A673 (cell line): Measurements from ENCODE around the gene ACOXL. TPM values are rescaled to one million over a fixed set of nuclear protein-coding genes. Genes with fewer than 3 reads are reported as not detected.

Experiments used
- BruUV-seq: library from RNA; stranded (reverse); fragments of 400-500 nt; replicated peaks from 2 replicates; lab custom pipeline; 2021; lab: Mats Ljungman, UMichigan
- CTCF ChIA-PET: fragments of 300-600 bp; sonication (Branson Sonifier 250); formaldehyde crosslinking; loops from one replicate; lab custom pipeline; 2022; ENCODE audit warnings: antibody characterized with exemption; lab: Charles Lee
- POLR2A ChIA-PET: fragments of 300-600 bp; sonication (Branson Sonifier 250); formaldehyde crosslinking; loops from one replicate; lab custom pipeline; 2022; ENCODE audit warnings: antibody characterized with exemption; ENCODE audit not compliant: low non-redundant PET; lab: Charles Lee
- DNase-seq: peaks from one replicate; pipeline ENCODE4 v3.0.0-alpha.2; 2015; ENCODE audit warnings: low spot score
- H3K27ac ChIP-seq: fragments of 200-600 bp; sonication (generic); 2 replicates; pipeline ENCODE4 v1.5.1; 2016; ENCODE audit warnings: mixed run types, low read depth, mild to moderate bottlenecking, mixed read lengths, antibody characterized with exemption, low read length; ENCODE audit not compliant: poor library complexity, severe bottlenecking
- H3K27me3 ChIP-seq: fragments of 200-600 bp; sonication (generic); replicated peaks from 2 replicates; pipeline ENCODE4 v1.6.1; 2017; ENCODE audit warnings: mixed run types, low read depth, mild to moderate bottlenecking, mixed read lengths, antibody characterized with exemption, low read length; ENCODE audit not compliant: insufficient read depth, poor library complexity
- H3K36me3 ChIP-seq: fragments of 200-600 bp; sonication (generic); 2 replicates; pipeline ENCODE4 v1.6.1; 2016; ENCODE audit warnings: mixed run types, mild to moderate bottlenecking, mixed read lengths, antibody characterized with exemption, low read length; ENCODE audit not compliant: insufficient read depth, poor library complexity, severe bottlenecking
- H3K4me1 ChIP-seq: fragments of 200-600 bp; sonication (generic); 2 replicates; pipeline ENCODE4 v1.6.1; 2017; ENCODE audit warnings: mixed run types, mild to moderate bottlenecking, mixed read lengths, antibody characterized with exemption, low read length; ENCODE audit not compliant: insufficient read depth, poor library complexity, severe bottlenecking
- H3K4me3 ChIP-seq: fragments of 200-600 bp; sonication (generic); 2 replicates; pipeline ENCODE4 v1.5.1; 2016; ENCODE audit warnings: low read depth, mixed run types, mild to moderate bottlenecking, mixed read lengths, low read length; ENCODE audit not compliant: poor library complexity, severe bottlenecking
- H3K9me3 ChIP-seq: fragments of 200-600 bp; sonication (generic); 2 replicates; pipeline ENCODE4 v1.6.1; 2016; ENCODE audit warnings: mixed run types, low read depth, mild to moderate bottlenecking, mixed read lengths, antibody characterized with exemption, low read length; ENCODE audit not compliant: poor library complexity, severe bottlenecking
- EZH2 ChIP-seq: fragments of 200-600 bp; sonication (generic); IDR thresholded peaks from 2 replicates; pipeline ENCODE4 v1.6.1; 2017; ENCODE audit warnings: borderline replicate concordance, low read depth, mild to moderate bottlenecking, mixed read lengths, antibody characterized with exemption, low read length; ENCODE audit not compliant: poor library complexity, severe bottlenecking
- intact Hi-C: fragments of 100-400 bp; cut with micrococcal nuclease; formaldehyde crosslinking; loops from one replicate; pipeline ENCODE4 v1.10.0; 2022; ENCODE audit not compliant: unreplicated experiment
- total RNA-seq: library from RNA; stranded (reverse); gene quantifications from 2 replicates; pipeline ENCODE4 v1.2.3, GENCODE V29; 2021
- TF ChIP-seq, protein P1 (sequence below): fragments of 300-800, 200-600 bp; sonication (generic); conservative IDR thresholded peaks from 2 replicates; pipeline ENCODE4 v1.5.1; 2017; ENCODE audit warnings: low read depth, mild to moderate bottlenecking, antibody characterized with exemption, low read length, moderate library complexity, mixed read lengths

The ACOXL gene
- total RNA-seq, 1 experiment from 2014 or later, result not detected

DNA sequence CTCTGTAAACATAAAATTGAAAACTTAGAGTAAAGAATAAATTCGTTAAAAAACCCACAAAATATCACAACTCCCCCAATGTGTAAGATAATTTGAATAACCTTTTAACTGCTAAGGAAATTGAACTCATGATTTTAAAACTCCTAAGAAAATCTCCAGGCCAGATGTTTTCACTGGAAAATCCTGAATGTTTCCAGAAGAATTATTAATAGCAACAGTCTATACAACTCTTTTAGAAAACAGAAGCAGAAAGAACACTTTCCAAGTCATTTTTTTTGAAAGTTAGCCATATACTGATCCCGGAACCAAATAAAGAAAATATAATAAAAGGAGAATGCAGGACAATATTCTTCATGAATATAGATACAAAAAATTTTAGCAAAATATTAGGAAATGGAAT lies 165.6 kb downstream of the ACOXL start:
- intact Hi-C loops, result no loop called here
- CTCF ChIA-PET, result no interaction called here
- BruUV-seq, result no TSS peak

DNA sequence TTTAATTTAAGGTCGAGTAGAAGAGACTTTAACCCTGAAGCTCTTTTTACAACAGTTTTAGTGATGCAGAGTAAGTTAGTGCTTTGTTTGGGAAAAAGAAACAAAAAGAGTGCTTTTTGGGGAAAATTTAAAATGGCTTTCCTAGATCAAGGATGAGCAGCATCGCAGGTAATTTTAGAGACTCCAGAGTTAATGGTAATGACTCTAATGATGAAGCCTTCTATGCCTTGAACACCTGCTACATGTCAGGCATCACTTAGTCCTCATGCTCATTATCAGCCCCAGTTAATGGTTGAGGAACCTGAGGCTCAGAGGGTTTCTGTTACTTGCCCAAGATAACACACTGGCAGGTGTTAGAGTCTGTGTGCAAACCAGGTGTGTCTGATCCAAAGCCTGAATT lies 167.8 kb downstream of the ACOXL start:
- TF ChIP-seq EZH2, result no peak
- TF ChIP-seq, protein P1, sequence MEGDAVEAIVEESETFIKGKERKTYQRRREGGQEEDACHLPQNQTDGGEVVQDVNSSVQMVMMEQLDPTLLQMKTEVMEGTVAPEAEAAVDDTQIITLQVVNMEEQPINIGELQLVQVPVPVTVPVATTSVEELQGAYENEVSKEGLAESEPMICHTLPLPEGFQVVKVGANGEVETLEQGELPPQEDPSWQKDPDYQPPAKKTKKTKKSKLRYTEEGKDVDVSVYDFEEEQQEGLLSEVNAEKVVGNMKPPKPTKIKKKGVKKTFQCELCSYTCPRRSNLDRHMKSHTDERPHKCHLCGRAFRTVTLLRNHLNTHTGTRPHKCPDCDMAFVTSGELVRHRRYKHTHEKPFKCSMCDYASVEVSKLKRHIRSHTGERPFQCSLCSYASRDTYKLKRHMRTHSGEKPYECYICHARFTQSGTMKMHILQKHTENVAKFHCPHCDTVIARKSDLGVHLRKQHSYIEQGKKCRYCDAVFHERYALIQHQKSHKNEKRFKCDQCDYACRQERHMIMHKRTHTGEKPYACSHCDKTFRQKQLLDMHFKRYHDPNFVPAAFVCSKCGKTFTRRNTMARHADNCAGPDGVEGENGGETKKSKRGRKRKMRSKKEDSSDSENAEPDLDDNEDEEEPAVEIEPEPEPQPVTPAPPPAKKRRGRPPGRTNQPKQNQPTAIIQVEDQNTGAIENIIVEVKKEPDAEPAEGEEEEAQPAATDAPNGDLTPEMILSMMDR, result no peak
- no TSS peak for BruUV-seq
- Histone ChIP-seq H3K36me3 (no peaks in the 10 kb centered on the region), H3K9me3 (peaks cover 5% of the 10 kb centered on the region), H3K4me3 (no peak overlapping the region), H3K4me1 (no peaks in the 10 kb centered on the region), H3K27me3 (peaks cover 25% of the 10 kb centered on the region), H3K27ac (no peak overlapping the region)
- CTCF ChIA-PET, result no interaction called here
- POLR2A ChIA-PET, result no interaction called here
- intact Hi-C loops, result no loop called here
- no peak for DNase-seq

More for the DNA sequence above, 165.6 kb downstream of the ACOXL start:
- Histone ChIP-seq H3K4me1 (no peaks in the 10 kb centered on the region), H3K9me3 (peaks cover 5% of the 10 kb centered on the region), H3K27ac (no peak overlapping the region), H3K27me3 (peaks cover 32% of the 10 kb centered on the region), H3K36me3 (no peaks in the 10 kb centered on the region), H3K4me3 (no peak overlapping the region)
- TF ChIP-seq, protein P1, result no peak
- no peak for TF ChIP-seq EZH2
- POLR2A ChIA-PET, result no interaction called here
- DNase-seq, result no peak

DNA sequence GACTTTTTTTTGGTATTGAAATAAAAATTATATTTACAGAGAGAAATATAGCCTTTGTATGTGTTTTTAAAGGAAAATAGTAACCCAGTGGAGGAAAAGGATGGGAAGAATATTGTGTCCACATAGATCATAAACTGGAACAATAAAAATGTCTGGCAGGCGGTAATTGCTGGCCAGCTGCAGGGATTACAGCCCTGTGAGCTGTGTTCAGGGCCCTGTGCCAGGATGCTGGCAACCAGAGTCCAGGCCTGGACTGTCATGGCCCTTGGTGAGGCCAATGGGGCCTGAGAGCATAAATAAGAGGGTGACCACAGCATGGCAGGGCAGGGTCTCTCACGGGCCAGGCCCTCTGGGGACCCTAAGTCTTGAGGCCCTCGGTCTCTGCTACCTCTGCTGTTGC lies 171.2 kb downstream of the ACOXL start:
- no TSS peak for BruUV-seq
- Histone ChIP-seq H3K4me1 (no peaks in the 10 kb centered on the region), H3K27ac (no peak overlapping the region), H3K4me3 (no peak overlapping the region), H3K27me3 (no peaks in the 10 kb centered on the region), H3K36me3 (no peaks in the 10 kb centered on the region), H3K9me3 (no peaks in the 10 kb centered on the region)
- no peak for DNase-seq
- CTCF ChIA-PET, result no interaction called here
- POLR2A ChIA-PET, result no interaction called here
- intact Hi-C loops, result no loop called here
- TF ChIP-seq, protein P1, result no peak
- TF ChIP-seq EZH2, result no peak
